Panc1 (cell line): ENCODE results near the gene RFTN1. TPM values are rescaled to one million over a fixed set of nuclear protein-coding genes. Genes with fewer than 3 reads are reported as not detected.

Experiments
- ATAC-seq: fragments of 200-7000 bp; cut with Tn5 transposase; 2 replicates; pipeline ENCODE4 v1.9.1; 2020; ENCODE audit warnings: mild to moderate bottlenecking, moderate library complexity
- BruUV-seq: library from RNA; stranded (reverse); fragments of 400-500 nt; replicated peaks from 2 replicates; lab custom pipeline; 2021; lab: Mats Ljungman, UMichigan
- CTCF ChIA-PET: fragments of 300-600 bp; sonication (Branson Sonifier 250); formaldehyde crosslinking; loops from one replicate; lab custom pipeline; 2022; ENCODE audit warnings: antibody characterized with exemption; lab: Charles Lee
- POLR2A ChIA-PET: fragments of 300-600 bp; sonication (Branson Sonifier 250); formaldehyde crosslinking; loops from one replicate; lab custom pipeline; 2022; ENCODE audit warnings: antibody characterized with exemption; lab: Charles Lee
- DNase-seq: peaks from one replicate; pipeline ENCODE4 v3.0.0-alpha.2; 2010; ENCODE audit warnings: low read depth, low spot score
- H3K27ac ChIP-seq: 2 replicates; pipeline ENCODE4 v1.5.1; 2011; ENCODE audit warnings: mild to moderate bottlenecking, low read length, inconsistent platforms
- H3K27me3 ChIP-seq: fragments of 200-500 bp; sonication (Bioruptor generic); 2 replicates; pipeline ENCODE4 v1.6.0; 2014; ENCODE audit warnings: low read length, inconsistent platforms; ENCODE audit not compliant: control insufficient read depth, insufficient read depth
- H3K36me3 ChIP-seq: fragments of 200-500 bp; sonication (Bioruptor generic); 2 replicates; pipeline ENCODE4 v1.5.1; 2014; ENCODE audit warnings: inconsistent platforms, mild to moderate bottlenecking, low read length, moderate library complexity; ENCODE audit not compliant: control insufficient read depth, insufficient read depth
- H3K4me1 ChIP-seq: 2 replicates; pipeline ENCODE4 v1.5.1; 2011; ENCODE audit warnings: inconsistent platforms, mild to moderate bottlenecking, low read length, moderate library complexity; ENCODE audit not compliant: control insufficient read depth, insufficient read depth
- H3K4me3 ChIP-seq, 2 experiments: 2 replicates each; pipeline ENCODE4 v1.5.1; 2011 to 2012; ENCODE audit warnings: low read depth in 2 of 2, low read length in 2 of 2, mild to moderate bottlenecking in 2 of 2, inconsistent platforms in 1 of 2, moderate library complexity in 1 of 2
- H3K9me3 ChIP-seq: fragments of 200-500 bp; sonication (Bioruptor generic); 2 replicates; pipeline ENCODE4 v1.5.1; 2014; ENCODE audit warnings: low read depth, mild to moderate bottlenecking, inconsistent platforms, low read length, moderate library complexity; ENCODE audit not compliant: control insufficient read depth, insufficient read depth
- POLR2AphosphoS5 ChIP-seq: IDR thresholded peaks from 2 replicates; pipeline ENCODE4 v1.6.1; 2012; ENCODE audit warnings: mild to moderate bottlenecking, low read depth, low read length, moderate library complexity
- SIN3A ChIP-seq: IDR thresholded peaks from 2 replicates; pipeline ENCODE4 v1.6.1; 2012; ENCODE audit warnings: low read depth, mild to moderate bottlenecking, low read length, moderate library complexity, borderline replicate concordance; ENCODE audit not compliant: insufficient read depth
- TCF7L2 ChIP-seq: IDR thresholded peaks from 2 replicates; pipeline ENCODE4 v1.6.1; 2011; ENCODE audit warnings: mild to moderate bottlenecking, low read depth, low read length, inconsistent platforms
- in situ Hi-C: cut with HindIII; loops from 2 replicates; pipeline ENCODE4 v1.10.0; 2016; ENCODE audit warnings: low sequenced_read_pairs, low pct_unique_long_range_greater_than_20kb
- intact Hi-C: fragments of 100-400 bp; cut with micrococcal nuclease; formaldehyde crosslinking; loops from one replicate; pipeline ENCODE4 v1.10.0; 2022; ENCODE audit not compliant: unreplicated experiment
- total RNA-seq: library from RNA; stranded (reverse); gene quantifications from one replicate; pipeline ENCODE4 v1.2.1, GENCODE V29; 2021; ENCODE audit not compliant: unreplicated experiment
- TF ChIP-seq, protein P1 (sequence below): fragments of 450-650 bp; IDR thresholded peaks from 2 replicates; pipeline ENCODE4 v1.5.1; 2017; ENCODE audit warnings: mild to moderate bottlenecking
- TF ChIP-seq, protein P2 (sequence below), 2 experiments: IDR thresholded peaks; 2 replicates each; pipeline ENCODE4 v1.6.1; 2011 to 2012; ENCODE audit warnings: low read depth in 2 of 2, control low read depth in 1 of 2, low read length in 1 of 2, mild to moderate bottlenecking in 1 of 2, moderate library complexity in 1 of 2; ENCODE audit not compliant: insufficient read depth in 1 of 2

The RFTN1 gene
- total RNA-seq, 1 experiment from 2014 or later = 0.90 TPM

DNA sequence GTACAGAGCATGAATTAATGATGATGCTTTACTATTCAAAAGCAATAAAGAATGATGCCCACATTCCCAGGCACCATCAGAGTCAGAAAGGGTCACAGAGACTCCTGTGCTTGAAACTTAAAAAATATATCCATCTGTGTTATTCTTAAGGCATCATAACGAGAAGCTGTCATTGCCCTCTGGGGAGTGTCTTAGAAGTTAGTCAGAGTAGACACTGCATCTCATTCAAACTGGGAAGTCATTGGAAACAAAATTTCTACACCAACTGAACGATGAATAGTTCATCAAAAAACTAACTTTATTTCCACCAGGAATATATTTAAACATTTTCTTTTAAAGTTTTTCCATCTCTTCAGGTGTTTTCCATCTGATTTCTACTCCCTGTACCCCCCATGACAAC is 122.9 kb downstream of the RFTN1 start:
- Histone ChIP-seq H3K4me3 (no peak overlapping the region), H3K36me3 (no peaks in the 10 kb centered on the region), H3K27me3 (no peaks in the 10 kb centered on the region), H3K4me1 (no peaks in the 10 kb centered on the region), H3K27ac (no peak overlapping the region), H3K9me3 (no peaks in the 10 kb centered on the region)
- DNase-seq (no peak), ATAC-seq (no peak)
- intact Hi-C loops = no loop called here
- no TSS peak for BruUV-seq
- in situ Hi-C loops = no loop called here
- POLR2A ChIA-PET = no interaction called here
- CTCF ChIA-PET = no interaction called here
- TF ChIP-seq, protein P1, sequence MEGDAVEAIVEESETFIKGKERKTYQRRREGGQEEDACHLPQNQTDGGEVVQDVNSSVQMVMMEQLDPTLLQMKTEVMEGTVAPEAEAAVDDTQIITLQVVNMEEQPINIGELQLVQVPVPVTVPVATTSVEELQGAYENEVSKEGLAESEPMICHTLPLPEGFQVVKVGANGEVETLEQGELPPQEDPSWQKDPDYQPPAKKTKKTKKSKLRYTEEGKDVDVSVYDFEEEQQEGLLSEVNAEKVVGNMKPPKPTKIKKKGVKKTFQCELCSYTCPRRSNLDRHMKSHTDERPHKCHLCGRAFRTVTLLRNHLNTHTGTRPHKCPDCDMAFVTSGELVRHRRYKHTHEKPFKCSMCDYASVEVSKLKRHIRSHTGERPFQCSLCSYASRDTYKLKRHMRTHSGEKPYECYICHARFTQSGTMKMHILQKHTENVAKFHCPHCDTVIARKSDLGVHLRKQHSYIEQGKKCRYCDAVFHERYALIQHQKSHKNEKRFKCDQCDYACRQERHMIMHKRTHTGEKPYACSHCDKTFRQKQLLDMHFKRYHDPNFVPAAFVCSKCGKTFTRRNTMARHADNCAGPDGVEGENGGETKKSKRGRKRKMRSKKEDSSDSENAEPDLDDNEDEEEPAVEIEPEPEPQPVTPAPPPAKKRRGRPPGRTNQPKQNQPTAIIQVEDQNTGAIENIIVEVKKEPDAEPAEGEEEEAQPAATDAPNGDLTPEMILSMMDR = no peak
- TF ChIP-seq, protein P2, sequence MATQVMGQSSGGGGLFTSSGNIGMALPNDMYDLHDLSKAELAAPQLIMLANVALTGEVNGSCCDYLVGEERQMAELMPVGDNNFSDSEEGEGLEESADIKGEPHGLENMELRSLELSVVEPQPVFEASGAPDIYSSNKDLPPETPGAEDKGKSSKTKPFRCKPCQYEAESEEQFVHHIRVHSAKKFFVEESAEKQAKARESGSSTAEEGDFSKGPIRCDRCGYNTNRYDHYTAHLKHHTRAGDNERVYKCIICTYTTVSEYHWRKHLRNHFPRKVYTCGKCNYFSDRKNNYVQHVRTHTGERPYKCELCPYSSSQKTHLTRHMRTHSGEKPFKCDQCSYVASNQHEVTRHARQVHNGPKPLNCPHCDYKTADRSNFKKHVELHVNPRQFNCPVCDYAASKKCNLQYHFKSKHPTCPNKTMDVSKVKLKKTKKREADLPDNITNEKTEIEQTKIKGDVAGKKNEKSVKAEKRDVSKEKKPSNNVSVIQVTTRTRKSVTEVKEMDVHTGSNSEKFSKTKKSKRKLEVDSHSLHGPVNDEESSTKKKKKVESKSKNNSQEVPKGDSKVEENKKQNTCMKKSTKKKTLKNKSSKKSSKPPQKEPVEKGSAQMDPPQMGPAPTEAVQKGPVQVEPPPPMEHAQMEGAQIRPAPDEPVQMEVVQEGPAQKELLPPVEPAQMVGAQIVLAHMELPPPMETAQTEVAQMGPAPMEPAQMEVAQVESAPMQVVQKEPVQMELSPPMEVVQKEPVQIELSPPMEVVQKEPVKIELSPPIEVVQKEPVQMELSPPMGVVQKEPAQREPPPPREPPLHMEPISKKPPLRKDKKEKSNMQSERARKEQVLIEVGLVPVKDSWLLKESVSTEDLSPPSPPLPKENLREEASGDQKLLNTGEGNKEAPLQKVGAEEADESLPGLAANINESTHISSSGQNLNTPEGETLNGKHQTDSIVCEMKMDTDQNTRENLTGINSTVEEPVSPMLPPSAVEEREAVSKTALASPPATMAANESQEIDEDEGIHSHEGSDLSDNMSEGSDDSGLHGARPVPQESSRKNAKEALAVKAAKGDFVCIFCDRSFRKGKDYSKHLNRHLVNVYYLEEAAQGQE (IDR thresholded peaks at IDR 0.05; ENCODE audit: insufficient read depth in 1 of 2, low read depth in 2 of 2, low read length in 1 of 2) = no peak
- TF ChIP-seq TCF7L2 (no peak), POLR2AphosphoS5 (no peak), SIN3A (no peak)

DNA sequence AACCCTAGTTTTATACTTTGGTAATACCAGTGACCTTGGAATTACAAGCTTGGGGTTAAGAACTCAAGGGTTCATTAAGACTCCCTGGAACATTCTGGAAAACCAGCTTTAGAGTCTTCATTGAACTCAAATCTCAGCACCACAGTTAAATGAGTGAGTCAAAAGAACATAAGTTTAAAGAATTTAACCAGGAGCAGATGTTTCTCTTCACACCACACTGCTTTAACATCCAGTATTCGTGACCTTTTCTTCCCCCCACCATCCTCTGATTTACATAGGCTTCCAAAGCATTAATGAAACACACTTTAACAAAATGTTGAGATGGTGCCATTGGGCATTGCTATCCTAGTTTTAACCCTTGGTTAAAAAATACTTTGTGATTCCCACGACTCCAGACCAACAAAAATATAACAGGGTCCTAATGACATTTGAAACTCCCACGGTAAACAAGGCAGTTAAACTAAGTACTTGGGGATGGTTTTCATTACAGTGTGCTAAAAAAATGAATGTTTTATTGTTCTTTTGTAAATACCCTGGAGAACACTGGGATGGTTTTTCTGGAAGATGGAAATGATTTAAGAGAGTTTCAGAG is 124.6 kb downstream of the RFTN1 start:
- ChIA-PET CTCF (no interaction called here), POLR2A (no interaction called here)
- TF ChIP-seq TCF7L2 (no peak), POLR2AphosphoS5 (no peak), SIN3A (no peak)
- TF ChIP-seq, protein P2 (IDR thresholded peaks at IDR 0.05; ENCODE audit: insufficient read depth in 1 of 2, low read depth in 2 of 2, low read length in 1 of 2) = no peak
- TF ChIP-seq, protein P1 = no peak
- no peaks in the 10 kb centered on the region for H3K9me3 ChIP-seq
- in situ Hi-C loops (no loop called here), intact Hi-C loops (no loop called here)
- no peaks in the 10 kb centered on the region for H3K4me1 ChIP-seq
- no TSS peak for BruUV-seq
- no peaks in the 10 kb centered on the region for H3K36me3 ChIP-seq
- H3K4me3 ChIP-seq = no peak overlapping the region
- no peak for DNase-seq
- no peak overlapping the region for H3K27ac ChIP-seq
- no peak for ATAC-seq
- H3K27me3 ChIP-seq = no peaks in the 10 kb centered on the region
